Right renal cortex interstitium (tissue), 3 donors: ENCODE data around the gene FN3KRP. TPM values are rescaled to one million over a fixed set of nuclear protein-coding genes. Genes with fewer than 3 reads are reported as not detected.

ENCODE experiments used
- DNase-seq, 3 donors: peaks; one replicate each; pipeline ENCODE4 v3.0.0-alpha.2; 2013; ENCODE audit warnings: low read depth in 3 of 3, low spot score in 2 of 3
- polyA plus RNA-seq, 3 donors: library from polyadenylated mRNA; unstranded; fragments of 120-200 nt; gene quantifications; one replicate each; pipeline ENCODE4 v1.2.1, GENCODE V29; 2013; ENCODE audit not compliant: insufficient read length in 3 of 3

Gene FN3KRP
- polyA plus RNA-seq, 3 donors, result 38.9 to 42.4 (median 39.9) TPM

- DNase-seq, result no peak
Observed at GRCh38 chr17:82686366-82687324, 29.9 kb upstream of the FN3KRP start.

- no peak for DNase-seq
Observed at GRCh38 chr17:82687375-82687861, 29.1 kb upstream of the FN3KRP start.

GRCh38 chr17:82687871-82688270 is 28.6 kb upstream of the FN3KRP start:
- DNase-seq, result no peak

DNA sequence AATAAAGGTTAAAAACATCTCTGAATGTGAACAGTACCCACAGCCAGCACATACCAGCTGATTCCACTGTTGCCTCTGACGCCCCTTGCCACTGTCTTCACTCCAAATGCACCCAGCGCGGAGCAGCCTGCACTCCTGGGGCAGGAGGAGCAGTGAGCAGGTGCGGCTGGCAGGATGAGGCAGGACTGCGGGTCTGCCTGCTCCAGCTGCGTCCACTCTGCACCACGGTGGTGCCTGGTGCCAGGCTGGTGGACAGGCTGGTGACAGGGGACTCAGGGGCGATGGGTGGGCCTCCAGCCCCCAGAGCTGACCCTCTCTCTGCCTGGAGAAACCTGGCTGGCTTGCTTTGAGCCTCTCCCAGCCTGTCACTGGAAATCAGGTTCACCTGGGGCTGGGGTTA is 27.4 kb upstream of the FN3KRP start:
- no peak for DNase-seq

- no peak for DNase-seq
Observed at GRCh38 chr17:82690786-82691489, 25.6 kb upstream of the FN3KRP start.

DNA sequence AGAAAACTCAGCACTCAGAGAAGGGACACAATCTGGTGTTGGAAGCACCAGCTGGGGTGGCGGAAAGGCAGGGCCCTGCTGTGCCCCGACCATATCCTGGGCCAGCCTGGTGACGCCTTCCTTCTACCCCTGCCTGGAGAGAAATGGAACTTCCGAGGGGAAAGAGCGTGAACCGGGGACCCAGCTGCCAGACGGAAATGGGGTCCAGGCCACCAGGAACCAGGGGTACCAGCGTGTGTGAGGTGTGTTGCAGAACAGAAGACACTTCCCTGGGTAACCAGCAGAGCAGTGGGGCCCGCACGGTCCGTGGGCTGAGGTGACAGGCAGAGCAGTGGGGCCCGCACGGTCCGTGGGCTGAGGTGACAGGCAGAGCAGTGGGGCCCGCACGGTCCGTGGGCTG is 24.8 kb upstream of the FN3KRP start:
- DNase-seq, result no peak

- no peak for DNase-seq
Observed at GRCh38 chr17:82692268-82692667, 24.2 kb upstream of the FN3KRP start.

DNA sequence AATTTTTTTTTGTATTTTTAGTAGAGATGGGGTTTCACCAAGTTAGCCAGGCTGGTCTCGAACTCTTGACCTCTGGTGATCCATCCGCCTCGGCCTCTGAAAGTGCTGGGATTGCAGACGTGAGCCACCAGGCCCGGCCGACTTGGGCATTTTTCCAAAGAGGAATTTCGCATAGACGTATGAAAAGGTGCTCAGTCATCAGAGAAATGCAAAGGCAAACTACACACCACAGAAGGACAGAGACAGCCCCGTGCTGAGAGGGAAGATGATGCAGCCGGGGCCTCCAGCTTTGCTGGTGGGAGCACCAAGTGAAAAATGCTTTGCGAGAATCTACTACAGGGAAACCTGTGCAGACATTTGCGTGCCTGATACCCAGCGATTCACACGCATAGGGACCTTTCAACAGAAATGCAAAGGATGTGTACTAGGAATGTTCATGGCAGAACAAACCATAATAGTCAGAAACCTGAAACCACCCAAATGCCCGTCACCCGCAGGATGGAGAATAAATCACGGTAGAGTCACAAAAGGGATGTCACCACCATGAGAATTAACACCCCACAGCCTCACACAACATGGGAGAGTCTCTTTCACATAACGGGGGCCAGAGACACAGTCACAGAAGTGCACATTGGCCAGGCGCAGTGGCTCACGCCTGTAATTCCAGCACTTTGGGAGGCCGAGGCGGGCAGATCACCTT is 23.2 kb upstream of the FN3KRP start:
- no peak for DNase-seq

GRCh38 chr17:82694647-82695046 is 21.9 kb upstream of the FN3KRP start:
- no peak for DNase-seq

GRCh38 chr17:82696259-82696658 is 20.2 kb upstream of the FN3KRP start:
- DNase-seq, result no peak

DNA sequence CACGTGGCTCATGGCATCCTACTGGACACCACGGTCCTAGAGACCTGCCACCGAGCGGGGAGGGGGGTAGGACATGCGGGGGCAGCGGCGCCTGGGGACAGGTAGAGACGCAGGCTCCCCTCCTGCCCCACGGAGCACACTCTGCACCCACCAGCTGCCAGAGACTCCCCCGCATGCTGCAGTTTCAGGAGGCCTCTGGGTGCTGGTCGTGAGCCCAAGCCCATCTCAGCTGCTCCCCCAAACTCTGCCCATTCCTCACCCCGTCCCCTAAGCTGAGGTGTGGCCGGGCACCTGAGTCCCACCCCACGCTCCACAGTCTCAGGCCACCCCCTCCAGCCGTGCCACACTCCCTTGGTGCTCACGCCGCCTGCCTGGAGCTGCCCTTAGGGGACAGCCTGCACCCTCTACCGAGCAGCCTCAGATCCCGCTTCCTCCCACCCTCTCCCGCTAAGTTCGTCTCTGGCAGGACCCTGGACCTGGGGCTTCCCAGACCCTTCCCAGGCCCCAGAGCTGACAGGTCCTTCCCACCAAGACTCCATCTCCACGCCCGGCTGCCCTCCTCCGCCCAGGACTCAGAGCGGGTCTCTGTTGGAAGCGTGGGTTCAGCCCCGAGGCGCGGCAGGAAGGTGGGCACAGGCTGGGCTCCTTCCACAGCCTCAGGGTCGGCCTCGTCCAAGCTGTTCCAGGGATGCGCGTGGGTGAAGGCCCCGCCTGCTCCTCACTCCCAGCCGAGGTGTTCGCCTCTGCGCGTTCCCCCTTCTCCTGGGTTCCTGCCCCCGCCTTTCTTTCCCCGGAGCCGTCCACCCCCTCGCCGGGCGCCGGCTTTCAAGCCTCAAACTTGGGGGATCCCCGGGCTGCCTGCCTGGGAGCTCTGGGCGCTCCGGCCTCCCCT is 19.3 kb upstream of the FN3KRP start:
- no peak for DNase-seq

GRCh38 chr17:82697808-82698064 is 18.8 kb upstream of the FN3KRP start:
- no peak for DNase-seq

- peak; percentile 89 to 95 (median 94) for DNase-seq
Observed at GRCh38 chr17:82698065-82698973, 18.2 kb upstream of the FN3KRP start, which contains the start of gene RAB40B. RAB40B (minus strand) TSS chr17:82698698; CDS start chr17:82698596, 102 bp downstream.

- DNase-seq, result no peak
Observed at GRCh38 chr17:82698974-82699442, 17.5 kb upstream of the FN3KRP start.

- no peak for DNase-seq
Observed at GRCh38 chr17:82699551-82699950, 17.0 kb upstream of the FN3KRP start.

GRCh38 chr17:82702231-82702927 is 14.1 kb upstream of the FN3KRP start:
- DNase-seq, result no peak

DNA sequence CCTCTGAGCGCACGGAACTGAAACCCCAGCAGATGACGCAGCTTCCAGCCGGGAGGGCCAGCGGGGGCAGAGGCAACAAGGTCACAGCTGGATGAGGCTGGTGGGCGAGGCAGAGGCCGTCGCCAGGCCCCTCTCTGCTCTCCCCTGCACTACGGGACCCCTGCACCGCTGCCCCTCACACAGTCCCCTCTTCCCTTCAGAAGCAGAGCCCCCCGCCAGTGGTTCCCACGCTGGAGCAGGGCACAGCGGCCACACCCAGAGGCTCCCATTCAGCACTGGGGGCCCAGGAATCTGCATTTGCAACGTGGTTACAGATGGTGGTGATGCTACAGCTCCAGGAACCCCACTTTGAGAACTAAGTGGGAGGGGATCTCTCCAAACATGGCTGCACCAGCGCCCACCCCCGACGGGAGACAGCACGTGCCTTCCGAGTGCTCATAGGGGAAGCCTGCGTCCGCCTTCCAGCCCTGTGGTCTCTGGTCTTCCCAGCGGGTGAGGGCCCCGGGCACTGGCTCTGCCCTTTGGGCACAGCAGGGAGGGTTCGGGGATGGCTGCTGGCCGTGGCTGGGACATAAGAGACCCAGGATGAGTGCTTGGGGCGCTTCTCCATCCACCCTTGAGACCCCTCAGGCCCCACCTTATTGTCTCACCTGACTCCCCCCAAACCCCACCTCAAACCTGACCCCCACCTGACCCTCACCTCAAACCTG is 13.3 kb upstream of the FN3KRP start:
- DNase-seq, result no peak
